Measurements from ENCODE around the gene PLEKHA7. TPM values are rescaled to one million over a fixed set of nuclear protein-coding genes. Genes with fewer than 3 reads are reported as not detected.

Gene PLEKHA7
- polyA plus RNA-seq, 1 donor (not counting 4 experiments of a cell fraction or from before 2014, with no cell fraction given) = 1.4 TPM

DNA sequence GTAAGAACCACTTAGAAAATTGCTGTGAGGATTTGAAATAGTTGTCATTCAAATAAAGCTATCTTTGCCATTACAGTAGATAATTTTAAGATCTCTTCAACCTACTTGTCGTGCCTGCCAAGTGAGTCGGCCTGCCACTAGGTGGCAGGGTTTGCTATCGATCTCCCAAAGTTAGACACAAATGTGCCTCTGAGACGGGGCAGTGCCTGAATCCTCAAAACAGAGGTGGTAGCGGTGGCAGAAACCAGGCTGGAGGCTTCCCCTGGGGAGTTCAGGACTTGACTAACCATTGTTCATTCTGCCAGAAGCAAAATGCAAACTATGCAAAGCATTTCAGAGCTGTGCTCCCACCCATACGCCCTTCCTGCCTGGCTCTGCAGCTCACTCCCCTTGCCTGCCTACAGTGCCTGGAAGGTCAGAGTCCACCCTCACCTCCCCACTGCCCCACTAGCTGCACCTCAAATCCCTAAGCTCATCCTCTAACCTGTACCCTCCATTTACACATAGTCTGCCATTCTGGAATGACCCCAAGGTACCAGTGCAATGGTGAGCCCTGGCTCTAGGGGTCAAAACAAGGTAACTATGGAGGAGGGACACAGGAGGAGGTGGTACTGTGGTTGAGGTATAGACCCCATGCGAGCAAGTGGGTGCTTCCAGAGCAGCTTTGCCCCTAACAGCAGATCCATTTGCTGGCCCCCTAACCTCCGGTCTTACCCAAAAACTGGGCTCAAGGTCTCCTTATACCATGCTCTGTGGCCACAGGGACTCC, 193.7 kb downstream of the PLEKHA7 start:
- no peak overlapping the region for H3K27ac ChIP-seq (ENCODE audit: control insufficient read depth, insufficient read depth, low read length)
- no peaks in the 10 kb centered on the region for H3K79me2 ChIP-seq (ENCODE audit: control insufficient read depth, insufficient read depth, low read length)
- DNase-seq (ENCODE audit: low read depth, low spot score) (peak; percentile 42), FAIRE-seq (peak; percentile 79)
- H3K36me3 ChIP-seq (ENCODE audit: control insufficient read depth in 2 of 2, extremely low read depth in 1 of 2, insufficient read depth in 2 of 2, low read length in 2 of 2) = no peaks in the 10 kb centered on the region
- no peaks in the 10 kb centered on the region for H3K4me1 ChIP-seq (ENCODE audit: control insufficient read depth, extremely low read depth, insufficient read depth, low read length)
- no peaks in the 10 kb centered on the region for H3K9me1 ChIP-seq (ENCODE audit: control insufficient read depth, extremely low read depth, insufficient read depth, low read length)
- H4K20me1 ChIP-seq (ENCODE audit: control insufficient read depth, extremely low read depth, insufficient read depth, low read length) = no peaks in the 10 kb centered on the region
- no peaks in the 10 kb centered on the region for H3K9me3 ChIP-seq (ENCODE audit: control insufficient read depth, low read depth, low read length)
- no peak overlapping the region for H2AFZ ChIP-seq (ENCODE audit: control insufficient read depth, low read length)
- no peak overlapping the region for H3K9ac ChIP-seq (ENCODE audit: control insufficient read depth, extremely low read depth, insufficient read depth, low read length)
- H3K4me2 ChIP-seq (ENCODE audit: control insufficient read depth, extremely low read depth, insufficient read depth, low read depth, low read length) = no peak overlapping the region
- no peak overlapping the region for H3K4me3 ChIP-seq (ENCODE audit: control insufficient read depth in 2 of 3, extremely low read depth in 1 of 3, insufficient read depth in 2 of 3, low read depth in 1 of 3, low read length in 3 of 3)
- no peak for TF ChIP-seq EZH2 (IDR thresholded peaks at IDR 0.05; ENCODE audit: low read length)
- TF ChIP-seq, protein P1, sequence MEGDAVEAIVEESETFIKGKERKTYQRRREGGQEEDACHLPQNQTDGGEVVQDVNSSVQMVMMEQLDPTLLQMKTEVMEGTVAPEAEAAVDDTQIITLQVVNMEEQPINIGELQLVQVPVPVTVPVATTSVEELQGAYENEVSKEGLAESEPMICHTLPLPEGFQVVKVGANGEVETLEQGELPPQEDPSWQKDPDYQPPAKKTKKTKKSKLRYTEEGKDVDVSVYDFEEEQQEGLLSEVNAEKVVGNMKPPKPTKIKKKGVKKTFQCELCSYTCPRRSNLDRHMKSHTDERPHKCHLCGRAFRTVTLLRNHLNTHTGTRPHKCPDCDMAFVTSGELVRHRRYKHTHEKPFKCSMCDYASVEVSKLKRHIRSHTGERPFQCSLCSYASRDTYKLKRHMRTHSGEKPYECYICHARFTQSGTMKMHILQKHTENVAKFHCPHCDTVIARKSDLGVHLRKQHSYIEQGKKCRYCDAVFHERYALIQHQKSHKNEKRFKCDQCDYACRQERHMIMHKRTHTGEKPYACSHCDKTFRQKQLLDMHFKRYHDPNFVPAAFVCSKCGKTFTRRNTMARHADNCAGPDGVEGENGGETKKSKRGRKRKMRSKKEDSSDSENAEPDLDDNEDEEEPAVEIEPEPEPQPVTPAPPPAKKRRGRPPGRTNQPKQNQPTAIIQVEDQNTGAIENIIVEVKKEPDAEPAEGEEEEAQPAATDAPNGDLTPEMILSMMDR (optimal IDR thresholded peaks at IDR 0.05 in 1 of 3, IDR thresholded peaks at IDR 0.05 in 1 of 3, conservative IDR thresholded peaks at IDR 0.05 in 1 of 3; ENCODE audit: extremely low read depth in 1 of 3, insufficient read depth in 2 of 3, low read length in 3 of 3) = peak; percentile 84 to 93 (median 85)
- H3K27me3 ChIP-seq (ENCODE audit: control insufficient read depth, extremely low read depth, insufficient read depth, low read length) = no peaks in the 10 kb centered on the region
- dilution Hi-C loops (cut with MboI; ENCODE audit: extremely low pct_ligation_motif_present, low sequenced_read_pairs) = loop anchor here (25.0 kb wide), 1 partner anchor 92 kb away; no protein-coding TSS in a partner anchor

DNA sequence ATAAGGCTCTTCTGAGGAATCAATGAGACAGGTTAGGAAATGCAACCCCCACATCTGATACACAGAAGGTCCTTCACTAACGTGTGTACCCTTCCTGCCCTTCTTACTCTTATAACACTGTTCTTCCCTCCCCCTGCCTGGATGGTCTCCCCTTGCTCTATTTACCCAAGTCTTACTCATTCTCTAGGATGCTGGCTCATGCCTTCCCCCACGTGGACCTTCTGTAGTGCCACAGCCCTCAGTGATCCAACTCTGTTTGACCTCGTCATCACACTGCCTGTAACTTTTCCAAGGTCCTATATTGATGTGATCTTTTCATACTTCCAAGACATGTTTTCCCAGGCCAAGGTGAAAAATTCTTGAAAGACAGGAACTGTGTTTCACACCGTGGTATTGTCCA, 195.9 kb downstream of the PLEKHA7 start:
- Histone ChIP-seq H3K9me3 (ENCODE audit: control insufficient read depth, low read depth, low read length) (no peaks in the 10 kb centered on the region), H3K36me3 (ENCODE audit: control insufficient read depth in 2 of 2, extremely low read depth in 1 of 2, insufficient read depth in 2 of 2, low read length in 2 of 2) (no peaks in the 10 kb centered on the region), H3K27me3 (ENCODE audit: control insufficient read depth, extremely low read depth, insufficient read depth, low read length) (peaks cover 4% of the 10 kb centered on the region), H4K20me1 (ENCODE audit: control insufficient read depth, extremely low read depth, insufficient read depth, low read length) (no peaks in the 10 kb centered on the region), H3K4me3 (ENCODE audit: control insufficient read depth in 2 of 3, extremely low read depth in 1 of 3, insufficient read depth in 2 of 3, low read depth in 1 of 3, low read length in 3 of 3) (no peak overlapping the region), H3K4me2 (ENCODE audit: control insufficient read depth, extremely low read depth, insufficient read depth, low read depth, low read length) (no peak overlapping the region), H3K9me1 (ENCODE audit: control insufficient read depth, extremely low read depth, insufficient read depth, low read length) (no peaks in the 10 kb centered on the region), H3K27ac (ENCODE audit: control insufficient read depth, insufficient read depth, low read length) (no peak overlapping the region), H3K4me1 (ENCODE audit: control insufficient read depth, extremely low read depth, insufficient read depth, low read length) (no peaks in the 10 kb centered on the region), H3K9ac (ENCODE audit: control insufficient read depth, extremely low read depth, insufficient read depth, low read length) (no peak overlapping the region), H3K79me2 (ENCODE audit: control insufficient read depth, insufficient read depth, low read length) (no peaks in the 10 kb centered on the region), H2AFZ (ENCODE audit: control insufficient read depth, low read length) (no peak overlapping the region)
- FAIRE-seq = no peak
- TF ChIP-seq, protein P1 (optimal IDR thresholded peaks at IDR 0.05 in 1 of 3, IDR thresholded peaks at IDR 0.05 in 1 of 3, conservative IDR thresholded peaks at IDR 0.05 in 1 of 3; ENCODE audit: extremely low read depth in 1 of 3, insufficient read depth in 2 of 3, low read length in 3 of 3) = peak in 1 of 3 experiments; percentile 12
- no peak for TF ChIP-seq EZH2 (IDR thresholded peaks at IDR 0.05; ENCODE audit: low read length)
- DNase-seq (ENCODE audit: low read depth, low spot score) = no peak
- dilution Hi-C loops (cut with MboI; ENCODE audit: extremely low pct_ligation_motif_present, low sequenced_read_pairs) = loop anchor here (25.0 kb wide), 1 partner anchor 94 kb away; no protein-coding TSS in a partner anchor

Data from keratinocyte (primary cell).